Endothelial cell of umbilical vein (primary cell): ENCODE results near the gene KCTD2. TPM values are rescaled to one million over a fixed set of nuclear protein-coding genes. Genes with fewer than 3 reads are reported as not detected.

Source experiments
- BruUV-seq: library from RNA; stranded (reverse); fragments of 400-500 nt; replicated peaks from 2 replicates; lab custom pipeline; 2021; lab: Mats Ljungman, UMichigan
- CTCF ChIA-PET: fragments of 300-600, 350-600 bp; sonication (Branson Sonifier 250); formaldehyde crosslinking; loops from one replicate; lab custom pipeline; 2021; ENCODE audit warnings: antibody characterized with exemption, inconsistent platforms; lab: Charles Lee
- POLR2A ChIA-PET: fragments of 300-600, 350-600 bp; sonication (Branson Sonifier 250); formaldehyde crosslinking; loops from one replicate; lab custom pipeline; 2021; ENCODE audit warnings: antibody characterized with exemption, inconsistent platforms; lab: Charles Lee
- DNase-seq: peaks from one replicate; pipeline ENCODE4 v3.0.0-alpha.2; 2011; ENCODE audit warnings: low read depth, low spot score
- FAIRE-seq: peaks from 2 replicates; lab custom pipeline; 2011; peaks lifted over from hg19 to GRCh38; lab: Jason Lieb, UNC
- H2AFZ ChIP-seq: 2 replicates; pipeline ENCODE4 v1.6.0; 2012; ENCODE audit warnings: low read depth, low read length, control low read depth, inconsistent platforms
- H3K27ac ChIP-seq: 2 replicates; pipeline ENCODE4 v1.5.1; 2011; ENCODE audit warnings: low read depth, mild to moderate bottlenecking, control low read depth, low read length, moderate library complexity; ENCODE audit not compliant: insufficient read depth
- H3K27me3 ChIP-seq, 2 experiments: 2 replicates each; pipeline versions ENCODE4 v1.6.0 to v1.6.1; 2011; ENCODE audit warnings: low read length in 2 of 2, mixed read lengths in 1 of 2; ENCODE audit not compliant: control insufficient read depth in 2 of 2, insufficient read depth in 2 of 2
- H3K36me3 ChIP-seq, 2 experiments: 2 replicates in 1 of 2; 3 replicates in 1 of 2; pipeline ENCODE4 v1.5.1; 2011; ENCODE audit warnings: low read length in 2 of 2, mild to moderate bottlenecking in 1 of 2, moderate library complexity in 1 of 2; ENCODE audit not compliant: control insufficient read depth in 2 of 2, insufficient read depth in 2 of 2; ENCODE audit errors: extremely low read depth in 1 of 2
- H3K4me1 ChIP-seq: 3 replicates; pipeline ENCODE4 v1.5.1; 2011; ENCODE audit warnings: mild to moderate bottlenecking, low read length; ENCODE audit not compliant: control insufficient read depth, insufficient read depth; ENCODE audit errors: extremely low read depth
- H3K4me2 ChIP-seq: 2 replicates; pipeline ENCODE4 v1.6.1; 2011; ENCODE audit warnings: low read length, control low read depth, mixed read lengths; ENCODE audit not compliant: insufficient read depth
- H3K4me3 ChIP-seq, 3 experiments: fragments of 200-600 bp in 1 of 3; sonication (generic), shearing (Covaris generic) in 1 of 3; replicated peaks in 1 of 3; 2 replicates each; pipeline ENCODE4 v1.5.1; 2011 to 2016; ENCODE audit warnings: control low read depth in 3 of 3, low read length in 3 of 3, mild to moderate bottlenecking in 2 of 3, inconsistent platforms in 1 of 3, low read depth in 1 of 3, moderate library complexity in 1 of 3; ENCODE audit not compliant: insufficient read depth in 1 of 3
- H3K79me2 ChIP-seq: 2 replicates; pipeline ENCODE4 v1.6.0; 2012; ENCODE audit warnings: low read length, inconsistent platforms; ENCODE audit not compliant: control insufficient read depth, insufficient read depth
- H3K9ac ChIP-seq: replicated peaks from 2 replicates; pipeline ENCODE3; 2011; ENCODE audit warnings: low read length, control low read depth; ENCODE audit not compliant: insufficient read depth; ENCODE audit errors: extremely low read depth
- H3K9me1 ChIP-seq: replicated peaks from 3 replicates; pipeline ENCODE4 v1.6.0; 2011; ENCODE audit warnings: mild to moderate bottlenecking, low read length; ENCODE audit not compliant: control insufficient read depth, insufficient read depth; ENCODE audit errors: extremely low read depth
- H3K9me3 ChIP-seq: replicated peaks from 2 replicates; pipeline ENCODE4 v1.5.1; 2012; ENCODE audit warnings: low read length, inconsistent platforms; ENCODE audit not compliant: control insufficient read depth, insufficient read depth
- H4K20me1 ChIP-seq: replicated peaks from 2 replicates; pipeline ENCODE3; 2011; ENCODE audit warnings: mild to moderate bottlenecking, low read length; ENCODE audit not compliant: control insufficient read depth, insufficient read depth; ENCODE audit errors: extremely low read depth
- EZH2 ChIP-seq: IDR thresholded peaks from 2 replicates; pipeline ENCODE4 v1.6.1; 2012; ENCODE audit warnings: borderline replicate concordance, low read depth, mild to moderate bottlenecking, moderate library complexity, low read length, inconsistent platforms; ENCODE audit not compliant: severe bottlenecking
- FOS ChIP-seq: IDR thresholded peaks from 2 replicates; pipeline ENCODE4 v1.6.1; 2011; ENCODE audit warnings: mild to moderate bottlenecking, low read length, moderate library complexity, borderline replicate concordance; ENCODE audit not compliant: insufficient read depth
- GATA2 ChIP-seq: IDR thresholded peaks from 2 replicates; pipeline ENCODE4 v1.7.0; 2011; ENCODE audit warnings: low read depth, mild to moderate bottlenecking, moderate library complexity, mixed read lengths, low read length; ENCODE audit not compliant: insufficient read length, insufficient read depth
- JUN ChIP-seq: IDR thresholded peaks from 2 replicates; pipeline ENCODE4 v1.6.1; 2011; ENCODE audit warnings: borderline replicate concordance, low read depth; ENCODE audit not compliant: insufficient read length, insufficient read depth
- MYC ChIP-seq: IDR thresholded peaks from one replicate; pipeline ENCODE4 v1.6.1; 2011; ENCODE audit warnings: mild to moderate bottlenecking, low read depth, low read length
- POLR2A ChIP-seq: IDR thresholded peaks from 2 replicates; pipeline ENCODE4 v1.6.1; 2012; ENCODE audit warnings: low read depth, mild to moderate bottlenecking, control low read depth, low read length
- POLR2AphosphoS5 ChIP-seq: IDR thresholded peaks from 2 replicates; pipeline ENCODE4 v1.6.1; 2012; ENCODE audit warnings: low read depth, mild to moderate bottlenecking, control low read depth, low read length, moderate library complexity; ENCODE audit not compliant: insufficient read depth
- dilution Hi-C: fragments of 300-500 bp; cut with MboI; formaldehyde crosslinking; loops from one replicate; pipeline ENCODE4 v1.15.0; 2019; ENCODE audit warnings: low sequenced_read_pairs; ENCODE audit not compliant: extremely low pct_ligation_motif_present
- intact Hi-C: fragments of 100-400 bp; cut with micrococcal nuclease; formaldehyde crosslinking; loops from one replicate; pipeline ENCODE4 v1.10.0; 2022
- polyA plus RNA-seq, 4 experiments: library from polyadenylated mRNA; depleted of rRNA in 3 of 4; stranded (reverse) in 3 of 4; unstranded in 1 of 4; fragments of >200 nt; gene quantifications; 2 replicates each; pipeline versions ENCODE4 v1.2.1 to v1.2.3, GENCODE V29; 2011 to 2012; ENCODE audit warnings: missing spikeins in 1 of 4
- total RNA-seq: library from RNA; stranded (reverse); gene quantifications from 2 replicates; pipeline ENCODE4 v1.2.3, GENCODE V29; 2021
- TF ChIP-seq, protein P1 (sequence below), 2 donors: IDR thresholded peaks; 1 replicate in 1 of 2; 2 replicates in 1 of 2; pipeline ENCODE4 v1.5.1; 2011; ENCODE audit warnings: low read length in 2 of 2, mild to moderate bottlenecking in 2 of 2, moderate library complexity in 2 of 2, control low read depth in 1 of 2, inconsistent platforms in 1 of 2, low read depth in 1 of 2; ENCODE audit not compliant: insufficient read depth in 1 of 2; ENCODE audit errors: extremely low read depth in 1 of 2
- TF ChIP-seq, protein P2 (sequence below): IDR thresholded peaks from 2 replicates; pipeline ENCODE4 v1.6.1; 2011; ENCODE audit not compliant: insufficient read depth, insufficient read length

The KCTD2 gene
- total and polyA plus RNA-seq, 2 donors (not counting 3 experiments of a cell fraction or from before 2014, with no cell fraction given), result 23.2 to 24.8 TPM

DNA sequence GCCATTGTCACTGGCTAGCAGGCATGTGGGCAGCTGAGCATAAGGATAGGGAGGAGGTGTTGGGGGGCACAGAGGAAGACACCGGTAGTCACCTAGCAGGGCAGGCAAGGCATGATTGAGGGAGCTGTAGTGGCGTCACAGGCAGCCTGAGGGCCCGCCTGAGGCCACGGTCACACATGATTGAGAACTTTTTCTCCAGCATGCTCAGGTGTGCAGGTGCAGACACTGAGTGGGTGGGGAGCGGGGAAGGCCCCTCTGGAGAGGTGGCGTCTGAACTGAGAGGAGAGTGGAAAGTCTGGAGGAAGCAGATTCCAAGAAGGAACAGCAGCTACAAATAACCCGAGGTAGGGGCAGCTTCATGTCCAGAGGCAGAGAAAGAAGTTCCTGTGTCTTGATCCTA lies 51.8 kb downstream of the KCTD2 start:
- no peaks in the 10 kb centered on the region for H3K27me3 ChIP-seq
- H3K79me2 ChIP-seq, result no peaks in the 10 kb centered on the region
- no peaks in the 10 kb centered on the region for H3K9me3 ChIP-seq
- TF ChIP-seq POLR2AphosphoS5, result no peak
- TF ChIP-seq EZH2, result no peak
- TF ChIP-seq MYC, result no peak
- TF ChIP-seq, protein P1, sequence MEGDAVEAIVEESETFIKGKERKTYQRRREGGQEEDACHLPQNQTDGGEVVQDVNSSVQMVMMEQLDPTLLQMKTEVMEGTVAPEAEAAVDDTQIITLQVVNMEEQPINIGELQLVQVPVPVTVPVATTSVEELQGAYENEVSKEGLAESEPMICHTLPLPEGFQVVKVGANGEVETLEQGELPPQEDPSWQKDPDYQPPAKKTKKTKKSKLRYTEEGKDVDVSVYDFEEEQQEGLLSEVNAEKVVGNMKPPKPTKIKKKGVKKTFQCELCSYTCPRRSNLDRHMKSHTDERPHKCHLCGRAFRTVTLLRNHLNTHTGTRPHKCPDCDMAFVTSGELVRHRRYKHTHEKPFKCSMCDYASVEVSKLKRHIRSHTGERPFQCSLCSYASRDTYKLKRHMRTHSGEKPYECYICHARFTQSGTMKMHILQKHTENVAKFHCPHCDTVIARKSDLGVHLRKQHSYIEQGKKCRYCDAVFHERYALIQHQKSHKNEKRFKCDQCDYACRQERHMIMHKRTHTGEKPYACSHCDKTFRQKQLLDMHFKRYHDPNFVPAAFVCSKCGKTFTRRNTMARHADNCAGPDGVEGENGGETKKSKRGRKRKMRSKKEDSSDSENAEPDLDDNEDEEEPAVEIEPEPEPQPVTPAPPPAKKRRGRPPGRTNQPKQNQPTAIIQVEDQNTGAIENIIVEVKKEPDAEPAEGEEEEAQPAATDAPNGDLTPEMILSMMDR (IDR thresholded peaks at IDR 0.05; ENCODE audit: extremely low read depth in 1 of 2, insufficient read depth in 1 of 2, low read depth in 1 of 2, low read length in 2 of 2), result no peak
- TF ChIP-seq JUN, result no peak
- no peak for TF ChIP-seq FOS
- TF ChIP-seq, protein P2, sequence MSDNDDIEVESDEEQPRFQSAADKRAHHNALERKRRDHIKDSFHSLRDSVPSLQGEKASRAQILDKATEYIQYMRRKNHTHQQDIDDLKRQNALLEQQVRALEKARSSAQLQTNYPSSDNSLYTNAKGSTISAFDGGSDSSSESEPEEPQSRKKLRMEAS, result no peak
- TF ChIP-seq POLR2A, result no peak
- no peak for TF ChIP-seq GATA2
- H3K9ac ChIP-seq, result no peak overlapping the region
- no peak overlapping the region for H2AFZ ChIP-seq
- CTCF ChIA-PET, result interaction anchor here (1.3 kb wide), 1 partner anchor 39 kb away, joined by 3 read pairs; no protein-coding TSS in a partner anchor
- no peak for DNase-seq
- H3K4me1 ChIP-seq, result peaks cover 5% of the 10 kb centered on the region
- H3K27ac ChIP-seq, result no peak overlapping the region
- intact Hi-C loops (no loop called here), dilution Hi-C loops (no loop called here)
- POLR2A ChIA-PET, result no interaction called here
- H3K4me2 ChIP-seq, result no peak overlapping the region
- no peak for FAIRE-seq
- H3K36me3 ChIP-seq, result peaks cover 0 to 16% of the 10 kb centered on the region in 2 experiments
- H3K9me1 ChIP-seq, result no peaks in the 10 kb centered on the region
- no peaks in the 10 kb centered on the region for H4K20me1 ChIP-seq
- no peak overlapping the region for H3K4me3 ChIP-seq
- no TSS peak for BruUV-seq
